Esophagus muscularis mucosa (tissue), 4 donors: ENCODE data around the gene HEATR5A. TPM values are rescaled to one million over a fixed set of nuclear protein-coding genes. Genes with fewer than 3 reads are reported as not detected.
A peak's percentile ranks its signal among the peaks of the same experiment; 100 is the strongest.
"Not testable (repeated sequence)": the region's sequence is repeated elsewhere in the genome, so short reads cannot be mapped to it uniquely, and the experiment has no call there.

Experiments used
- DNase-seq: peaks from one replicate; pipeline ENCODE4 v3.0.0-alpha.2; 2017; ENCODE audit errors: extremely low spot score
- H3K27ac ChIP-seq, 4 donors: fragments of 200-600 bp; sonication (generic); replicated peaks in 1 of 4; 1 replicate in 3 of 4; 2 replicates in 1 of 4; pipeline ENCODE4 v1.5.1; 2016 to 2019; ENCODE audit warnings: mild to moderate bottlenecking in 1 of 4
- H3K27me3 ChIP-seq, 4 donors: fragments of 200-600 bp; sonication (generic); one replicate each; pipeline versions ENCODE4 v1.5.1 to v1.6.0; 2016 to 2019
- H3K36me3 ChIP-seq, 4 donors: fragments of 200-600 bp; sonication (generic); one replicate each; pipeline ENCODE4 v1.5.1; 2016 to 2019
- H3K4me1 ChIP-seq, 4 donors: fragments of 200-600 bp; sonication (generic); one replicate each; pipeline ENCODE4 v1.5.1; 2016 to 2019
- H3K4me3 ChIP-seq, 4 donors: fragments of 200-600 bp; sonication (generic); 1 replicate in 2 of 4; 2 replicates in 2 of 4; pipeline ENCODE4 v1.5.1; 2016 to 2019; ENCODE audit warnings: mild to moderate bottlenecking in 4 of 4, moderate library complexity in 1 of 4
- H3K9me3 ChIP-seq, 4 donors: fragments of 200-600 bp; sonication (generic); 1 replicate in 3 of 4; 2 replicates in 1 of 4; pipeline ENCODE4 v1.5.1; 2016 to 2019
- EP300 ChIP-seq: sonication (generic); formaldehyde crosslinking; IDR thresholded peaks from one replicate; pipeline ENCODE4 v1.6.1; 2017; ENCODE audit warnings: antibody characterized with exemption
- POLR2A ChIP-seq: fragments of 450-650 bp; IDR thresholded peaks from one replicate; pipeline ENCODE4 v1.6.1; 2017; ENCODE audit warnings: antibody characterized with exemption, moderate library complexity, mild to moderate bottlenecking, low read depth
- POLR2AphosphoS5 ChIP-seq, 2 donors: sonication (generic); formaldehyde crosslinking; IDR thresholded peaks; one replicate each; pipeline ENCODE4 v1.6.1; 2017; ENCODE audit warnings: antibody characterized with exemption in 2 of 2
- WGBS: methylation state at CpG from one replicate; pipeline ENCODE4 v1.1.5; 2018; 5-methylcytosine and 5-hydroxymethylcytosine counted together
- intact Hi-C: fragments of 100-400 bp; cut with DNase I; formaldehyde crosslinking; loops from one replicate; pipeline ENCODE4 v1.15.1; 2023
- small RNA-seq, 3 donors: library from RNA; depleted of rRNA; stranded (forward); fragments of <200 nt; gene quantifications; one replicate each; pipeline ENCODE3, GENCODE V24; 2016
- total RNA-seq, 4 donors: library from RNA; depleted of rRNA; stranded (reverse); fragments of >200 nt; gene quantifications; one replicate each; pipeline versions ENCODE4 v1.1.0 to v1.2.1, GENCODE V29; 2016
- TF ChIP-seq, protein P1 (sequence below), 3 experiments: fragments of 200-600 bp in 2 of 3; fragments of 450-650 bp in 1 of 3; sonication (generic) in 2 of 3; IDR thresholded peaks; one replicate each; pipeline ENCODE4 v1.5.1; 2017 to 2019; ENCODE audit warnings: antibody characterized with exemption in 3 of 3, mild to moderate bottlenecking in 2 of 3, moderate library complexity in 1 of 3

HEATR5A gene
- total RNA-seq, 4 donors from 2014 or later, result 24.1 to 38.2 (median 28.2) TPM

DNA sequence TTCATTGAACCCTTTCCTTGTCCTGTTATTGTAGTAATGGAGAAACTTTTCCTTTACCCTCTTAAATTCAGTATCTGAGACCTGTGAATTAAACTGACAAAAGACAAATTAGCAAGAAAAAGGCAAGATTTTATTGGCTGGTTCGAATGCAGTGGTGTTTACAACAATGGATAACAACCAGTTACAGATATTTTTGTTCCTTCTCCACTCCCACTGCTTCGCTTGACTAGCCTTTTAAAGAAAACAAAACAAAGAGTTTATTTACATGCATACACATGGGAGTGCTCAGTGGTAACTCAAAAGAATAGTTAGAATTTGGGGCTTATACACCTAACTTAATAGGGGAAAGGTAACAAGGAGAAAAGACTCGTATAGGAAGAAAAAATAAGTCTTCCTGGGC, 175.7 kb downstream of the HEATR5A start:
- WGBS, result 80% methylated on average over 3 of the region's 3 CpGs

DNA sequence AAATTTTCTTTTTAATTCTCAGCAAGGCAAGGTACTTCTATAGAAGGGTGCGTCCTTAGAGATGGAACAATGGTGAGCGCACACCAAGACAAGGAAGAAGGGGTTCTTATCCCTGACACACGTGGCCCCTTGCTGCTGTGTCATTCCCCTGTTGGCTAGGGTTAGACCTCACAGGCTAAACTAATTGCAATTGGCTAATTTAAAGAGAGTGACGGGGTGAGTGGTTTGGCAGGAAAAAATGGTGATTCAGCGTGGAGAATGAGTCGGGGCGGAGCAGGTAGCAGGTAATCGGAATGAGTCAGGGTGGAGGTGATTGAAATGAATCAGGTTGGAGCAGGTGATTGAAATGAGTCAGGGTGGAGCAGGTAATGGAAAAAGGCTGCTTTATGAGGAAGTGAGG, 176.5 kb downstream of the HEATR5A start:
- H3K27ac ChIP-seq, result no peak overlapping the region
- H3K4me1 ChIP-seq, result peaks cover 13 to 20% (median 15%) of the 10 kb centered on the region in 4 donors
- no peaks in the 10 kb centered on the region for H3K36me3 ChIP-seq
- intact Hi-C loops, result no loop called here
- DNase-seq, result no peak
- WGBS, result 91% methylated on average over 8 of the region's 8 CpGs
- H3K9me3 ChIP-seq, result no peaks in the 10 kb centered on the region
- no peaks in the 10 kb centered on the region for H3K27me3 ChIP-seq
- no peak overlapping the region for H3K4me3 ChIP-seq
- TF ChIP-seq, protein P1, sequence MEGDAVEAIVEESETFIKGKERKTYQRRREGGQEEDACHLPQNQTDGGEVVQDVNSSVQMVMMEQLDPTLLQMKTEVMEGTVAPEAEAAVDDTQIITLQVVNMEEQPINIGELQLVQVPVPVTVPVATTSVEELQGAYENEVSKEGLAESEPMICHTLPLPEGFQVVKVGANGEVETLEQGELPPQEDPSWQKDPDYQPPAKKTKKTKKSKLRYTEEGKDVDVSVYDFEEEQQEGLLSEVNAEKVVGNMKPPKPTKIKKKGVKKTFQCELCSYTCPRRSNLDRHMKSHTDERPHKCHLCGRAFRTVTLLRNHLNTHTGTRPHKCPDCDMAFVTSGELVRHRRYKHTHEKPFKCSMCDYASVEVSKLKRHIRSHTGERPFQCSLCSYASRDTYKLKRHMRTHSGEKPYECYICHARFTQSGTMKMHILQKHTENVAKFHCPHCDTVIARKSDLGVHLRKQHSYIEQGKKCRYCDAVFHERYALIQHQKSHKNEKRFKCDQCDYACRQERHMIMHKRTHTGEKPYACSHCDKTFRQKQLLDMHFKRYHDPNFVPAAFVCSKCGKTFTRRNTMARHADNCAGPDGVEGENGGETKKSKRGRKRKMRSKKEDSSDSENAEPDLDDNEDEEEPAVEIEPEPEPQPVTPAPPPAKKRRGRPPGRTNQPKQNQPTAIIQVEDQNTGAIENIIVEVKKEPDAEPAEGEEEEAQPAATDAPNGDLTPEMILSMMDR (IDR thresholded peaks at IDR 0.05), result no peak
- TF ChIP-seq POLR2AphosphoS5 (IDR thresholded peaks at IDR 0.05) (no peak), EP300 (no peak), POLR2A (no peak)

More for the DNA sequence above, 175.7 kb downstream of the HEATR5A start:
- no peak for DNase-seq
- Histone ChIP-seq H3K9me3 (no peaks in the 10 kb centered on the region), H3K4me3 (no peak overlapping the region), H3K27ac (no peak overlapping the region), H3K36me3 (no peaks in the 10 kb centered on the region), H3K27me3 (no peaks in the 10 kb centered on the region), H3K4me1 (peaks cover 13 to 20% (median 15%) of the 10 kb centered on the region in 4 donors)
- intact Hi-C loops, result no loop called here
- TF ChIP-seq POLR2AphosphoS5 (IDR thresholded peaks at IDR 0.05) (no peak), EP300 (no peak), POLR2A (no peak)
- TF ChIP-seq, protein P1 (IDR thresholded peaks at IDR 0.05), result no peak

DNA sequence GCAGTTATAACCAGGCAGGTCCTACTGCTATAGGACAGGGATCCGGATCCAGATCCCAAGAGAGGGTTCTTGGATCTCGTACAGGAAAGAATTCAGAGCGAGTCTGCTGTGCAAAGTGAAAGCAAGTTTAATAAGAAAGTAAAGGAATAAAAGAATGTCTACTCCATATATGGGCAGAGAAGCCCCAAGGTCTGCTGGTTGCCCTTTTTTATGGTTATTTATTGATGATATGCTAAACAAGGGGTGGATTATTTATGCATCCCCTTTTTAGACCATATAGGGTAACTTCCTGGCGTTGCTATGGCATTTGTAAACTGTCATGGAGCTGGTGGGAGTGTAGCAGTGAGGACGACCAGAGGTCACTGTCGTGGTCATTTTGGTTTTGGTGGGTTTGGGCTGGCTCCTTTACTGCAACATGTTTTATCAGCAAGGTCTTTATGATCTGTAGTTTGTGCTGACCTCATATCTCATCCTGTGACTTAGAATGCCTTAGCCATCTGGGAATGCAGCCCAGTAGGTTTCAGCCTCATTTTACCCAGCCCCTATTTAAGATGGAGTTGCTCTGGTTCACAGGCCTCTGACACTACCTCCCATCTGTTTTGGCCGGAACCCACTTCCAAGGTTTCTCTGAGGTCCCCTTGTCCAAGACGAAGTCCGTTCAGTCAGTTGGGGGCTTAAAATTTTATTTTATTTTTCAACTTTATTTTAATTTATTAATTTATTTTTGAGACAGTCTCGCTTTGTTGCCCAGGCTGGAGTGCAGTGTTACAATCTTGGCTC, 178.0 kb downstream of the HEATR5A start:
- Histone ChIP-seq H3K27ac (peak overlapping the region; percentile 5 to 38 (median 18)), H3K4me1 (peaks cover 13 to 20% (median 15%) of the 10 kb centered on the region in 4 donors), H3K4me3 (peak overlapping the region; percentile 4 to 26 (median 16))
- H3K36me3 ChIP-seq, H3K9me3 ChIP-seq, intact Hi-C loops, DNase-seq, H3K27me3 ChIP-seq: not testable (repeated sequence)
- WGBS, result 73% methylated on average over 10 of the region's 10 CpGs

Small RNA genes within 50 kb of the gene (small RNA-seq; reads per million reads assigned to genes)
- 0 reads per million in 3 donors for gene RF00019

Other genes with a start within 250 kb of the HEATR5A start
- gene HECTD1, start 212.8 kb downstream of the HEATR5A start, total RNA-seq, result 100 to 1,000 TPM; 177 to 224 (median 206) TPM
- gene DTD2, start 37.0 kb upstream of the HEATR5A start, total RNA-seq, result 10 to 100 TPM; 27.8 to 41.1 (median 32.2) TPM
- gene GPR33, start 67.5 kb upstream of the HEATR5A start, total RNA-seq, result not detected
- gene NUBPL, start 140.9 kb upstream of the HEATR5A start, total RNA-seq, result 10 to 100 TPM; 10.3 to 13.6 (median 12.8) TPM